Measurements from ENCODE around the gene LMBR1. TPM values are rescaled to one million over a fixed set of nuclear protein-coding genes. Genes with fewer than 3 reads are reported as not detected.

LMBR1 gene
- polyA plus RNA-seq, 1 donor = 29.3 TPM

- no peaks in the 10 kb centered on the region for H3K4me1 ChIP-seq (ENCODE audit: control insufficient read depth, insufficient read depth, low read length)
- no peaks in the 10 kb centered on the region for H3K9me3 ChIP-seq (ENCODE audit: control insufficient read depth, low read depth, low read length)
- peaks cover 10% of the 10 kb centered on the region for H3K36me3 ChIP-seq (ENCODE audit: control insufficient read depth, insufficient read depth, low read length)
- DNase-seq = no peak
- no peaks in the 10 kb centered on the region for H3K27me3 ChIP-seq (ENCODE audit: control insufficient read depth, insufficient read depth, low read length)
- H3K4me3 ChIP-seq (ENCODE audit: low read length) = no peak overlapping the region
- H3K27ac ChIP-seq (ENCODE audit: low read length) = no peak overlapping the region
- no CpG with 5 or more reads among the region's 3 CpGs for WGBS (ENCODE audit: insufficient coverage, low lambda C conversion rate)
Observed at GRCh38 chr7:156802214-156802613, 90.8 kb downstream of the LMBR1 start.

- Histone ChIP-seq H3K4me1 (ENCODE audit: control insufficient read depth, insufficient read depth, low read length) (no peaks in the 10 kb centered on the region), H3K27me3 (ENCODE audit: control insufficient read depth, insufficient read depth, low read length) (no peaks in the 10 kb centered on the region), H3K36me3 (ENCODE audit: control insufficient read depth, insufficient read depth, low read length) (peaks cover 7% of the 10 kb centered on the region), H3K27ac (ENCODE audit: low read length) (no peak overlapping the region), H3K9me3 (ENCODE audit: control insufficient read depth, low read depth, low read length) (no peaks in the 10 kb centered on the region), H3K4me3 (ENCODE audit: low read length) (no peak overlapping the region)
- no peak for DNase-seq
- no CpG with 5 or more reads among the region's 4 CpGs for WGBS (ENCODE audit: insufficient coverage, low lambda C conversion rate)
Observed at GRCh38 chr7:156795415-156795814, 97.6 kb downstream of the LMBR1 start.

- 100% methylated on average over 1 of the region's 2 CpGs for WGBS (ENCODE audit: insufficient coverage, low lambda C conversion rate)
- Histone ChIP-seq H3K36me3 (ENCODE audit: control insufficient read depth, insufficient read depth, low read length) (peaks cover 4% of the 10 kb centered on the region), H3K27me3 (ENCODE audit: control insufficient read depth, insufficient read depth, low read length) (no peaks in the 10 kb centered on the region), H3K27ac (ENCODE audit: low read length) (no peak overlapping the region), H3K9me3 (ENCODE audit: control insufficient read depth, low read depth, low read length) (no peaks in the 10 kb centered on the region), H3K4me3 (ENCODE audit: low read length) (no peak overlapping the region), H3K4me1 (ENCODE audit: control insufficient read depth, insufficient read depth, low read length) (peaks cover 2% of the 10 kb centered on the region)
- DNase-seq = no peak
Observed at GRCh38 chr7:156793334-156793733, 99.6 kb downstream of the LMBR1 start.

- Histone ChIP-seq H3K27ac (ENCODE audit: low read length) (no peak overlapping the region), H3K4me3 (ENCODE audit: low read length) (no peak overlapping the region), H3K4me1 (ENCODE audit: control insufficient read depth, insufficient read depth, low read length) (peaks cover 2% of the 10 kb centered on the region), H3K27me3 (ENCODE audit: control insufficient read depth, insufficient read depth, low read length) (no peaks in the 10 kb centered on the region), H3K9me3 (ENCODE audit: control insufficient read depth, low read depth, low read length) (no peaks in the 10 kb centered on the region), H3K36me3 (ENCODE audit: control insufficient read depth, insufficient read depth, low read length) (peaks cover 2% of the 10 kb centered on the region)
- WGBS (ENCODE audit: insufficient coverage, low lambda C conversion rate) = 83% methylated on average over 1 of the region's 5 CpGs
- no peak for DNase-seq
Observed at GRCh38 chr7:156792611-156793010, 100.4 kb downstream of the LMBR1 start.

GRCh38 chr7:156791241-156791640 is 101.7 kb downstream of the LMBR1 start:
- Histone ChIP-seq H3K36me3 (ENCODE audit: control insufficient read depth, insufficient read depth, low read length) (peaks cover 2% of the 10 kb centered on the region), H3K27ac (ENCODE audit: low read length) (no peak overlapping the region), H3K4me3 (ENCODE audit: low read length) (no peak overlapping the region), H3K4me1 (ENCODE audit: control insufficient read depth, insufficient read depth, low read length) (peaks cover 2% of the 10 kb centered on the region), H3K27me3 (ENCODE audit: control insufficient read depth, insufficient read depth, low read length) (no peaks in the 10 kb centered on the region), H3K9me3 (ENCODE audit: control insufficient read depth, low read depth, low read length) (no peaks in the 10 kb centered on the region)
- WGBS (ENCODE audit: insufficient coverage, low lambda C conversion rate) = 100% methylated on average over 1 of the region's 4 CpGs
- DNase-seq = no peak

GRCh38 chr7:156790264-156790663 is 102.7 kb downstream of the LMBR1 start:
- Histone ChIP-seq H3K4me1 (ENCODE audit: control insufficient read depth, insufficient read depth, low read length) (peaks cover 2% of the 10 kb centered on the region), H3K36me3 (ENCODE audit: control insufficient read depth, insufficient read depth, low read length) (peaks cover 4% of the 10 kb centered on the region), H3K4me3 (ENCODE audit: low read length) (no peak overlapping the region), H3K27me3 (ENCODE audit: control insufficient read depth, insufficient read depth, low read length) (no peaks in the 10 kb centered on the region), H3K9me3 (ENCODE audit: control insufficient read depth, low read depth, low read length) (peaks cover 3% of the 10 kb centered on the region), H3K27ac (ENCODE audit: low read length) (no peak overlapping the region)
- peak in 1 of 2 donors; percentile 16 for DNase-seq

GRCh38 chr7:156785998-156786543 is 106.9 kb downstream of the LMBR1 start:
- WGBS (ENCODE audit: insufficient coverage, low lambda C conversion rate) = 94% methylated on average over 3 of the region's 4 CpGs
- no peak overlapping the region for H3K4me3 ChIP-seq (ENCODE audit: low read length)
- peaks cover 2% of the 10 kb centered on the region for H3K4me1 ChIP-seq (ENCODE audit: control insufficient read depth, insufficient read depth, low read length)
- DNase-seq = no peak
- H3K9me3 ChIP-seq (ENCODE audit: control insufficient read depth, low read depth, low read length) = peaks cover 3% of the 10 kb centered on the region
- H3K27me3 ChIP-seq (ENCODE audit: control insufficient read depth, insufficient read depth, low read length) = no peaks in the 10 kb centered on the region
- no peak overlapping the region for H3K27ac ChIP-seq (ENCODE audit: low read length)
- H3K36me3 ChIP-seq (ENCODE audit: control insufficient read depth, insufficient read depth, low read length) = peaks cover 2% of the 10 kb centered on the region

GRCh38 chr7:156783864-156784263 is 109.1 kb downstream of the LMBR1 start:
- no peak overlapping the region for H3K27ac ChIP-seq (ENCODE audit: low read length)
- peaks cover 2% of the 10 kb centered on the region for H3K36me3 ChIP-seq (ENCODE audit: control insufficient read depth, insufficient read depth, low read length)
- WGBS (ENCODE audit: insufficient coverage, low lambda C conversion rate) = 98% methylated on average over 3 of the region's 4 CpGs
- H3K4me3 ChIP-seq (ENCODE audit: low read length) = no peak overlapping the region
- H3K27me3 ChIP-seq (ENCODE audit: control insufficient read depth, insufficient read depth, low read length) = no peaks in the 10 kb centered on the region
- peaks cover 3% of the 10 kb centered on the region for H3K9me3 ChIP-seq (ENCODE audit: control insufficient read depth, low read depth, low read length)
- no peak for DNase-seq
- H3K4me1 ChIP-seq (ENCODE audit: control insufficient read depth, insufficient read depth, low read length) = no peaks in the 10 kb centered on the region

GRCh38 chr7:156781972-156782371 is 111.0 kb downstream of the LMBR1 start:
- Histone ChIP-seq H3K4me3 (ENCODE audit: low read length) (no peak overlapping the region), H3K27ac (ENCODE audit: low read length) (no peak overlapping the region), H3K4me1 (ENCODE audit: control insufficient read depth, insufficient read depth, low read length) (no peaks in the 10 kb centered on the region), H3K27me3 (ENCODE audit: control insufficient read depth, insufficient read depth, low read length) (no peaks in the 10 kb centered on the region), H3K9me3 (ENCODE audit: control insufficient read depth, low read depth, low read length) (peaks cover 3% of the 10 kb centered on the region), H3K36me3 (ENCODE audit: control insufficient read depth, insufficient read depth, low read length) (peaks cover 2% of the 10 kb centered on the region)
- no peak for DNase-seq
- 80% methylated on average over 2 of the region's 2 CpGs for WGBS (ENCODE audit: insufficient coverage, low lambda C conversion rate)

GRCh38 chr7:156780724-156781455 is 112.1 kb downstream of the LMBR1 start:
- no peak for DNase-seq
- H3K36me3 ChIP-seq (ENCODE audit: control insufficient read depth, insufficient read depth, low read length) = peaks cover 2% of the 10 kb centered on the region
- no peak overlapping the region for H3K4me3 ChIP-seq (ENCODE audit: low read length)
- no peaks in the 10 kb centered on the region for H3K27me3 ChIP-seq (ENCODE audit: control insufficient read depth, insufficient read depth, low read length)
- H3K9me3 ChIP-seq (ENCODE audit: control insufficient read depth, low read depth, low read length) = peaks cover under 1% of the 10 kb centered on the region
- H3K4me1 ChIP-seq (ENCODE audit: control insufficient read depth, insufficient read depth, low read length) = no peaks in the 10 kb centered on the region
- no peak overlapping the region for H3K27ac ChIP-seq (ENCODE audit: low read length)
- WGBS (ENCODE audit: insufficient coverage, low lambda C conversion rate) = 70% methylated on average over 3 of the region's 4 CpGs

- Histone ChIP-seq H3K4me1 (ENCODE audit: control insufficient read depth, insufficient read depth, low read length) (no peaks in the 10 kb centered on the region), H3K27me3 (ENCODE audit: control insufficient read depth, insufficient read depth, low read length) (no peaks in the 10 kb centered on the region), H3K36me3 (ENCODE audit: control insufficient read depth, insufficient read depth, low read length) (peaks cover 2% of the 10 kb centered on the region), H3K27ac (ENCODE audit: low read length) (no peak overlapping the region), H3K9me3 (ENCODE audit: control insufficient read depth, low read depth, low read length) (peaks cover 3% of the 10 kb centered on the region), H3K4me3 (ENCODE audit: low read length) (no peak overlapping the region)
- 52% methylated on average over 3 of the region's 3 CpGs for WGBS (ENCODE audit: insufficient coverage, low lambda C conversion rate)
- no peak for DNase-seq
Observed at GRCh38 chr7:156778668-156779067, 114.3 kb downstream of the LMBR1 start.
